ENCODE measurements around the gene NDUFA12. TPM values are rescaled to one million over a fixed set of nuclear protein-coding genes. Genes with fewer than 3 reads are reported as not detected.

The NDUFA12 gene
- total RNA-seq, 3 donors from 2014 or later (not counting 1 experiment from before 2014, with no cell fraction given), result 67.7 to 91.5 (median 69.6) TPM

DNA sequence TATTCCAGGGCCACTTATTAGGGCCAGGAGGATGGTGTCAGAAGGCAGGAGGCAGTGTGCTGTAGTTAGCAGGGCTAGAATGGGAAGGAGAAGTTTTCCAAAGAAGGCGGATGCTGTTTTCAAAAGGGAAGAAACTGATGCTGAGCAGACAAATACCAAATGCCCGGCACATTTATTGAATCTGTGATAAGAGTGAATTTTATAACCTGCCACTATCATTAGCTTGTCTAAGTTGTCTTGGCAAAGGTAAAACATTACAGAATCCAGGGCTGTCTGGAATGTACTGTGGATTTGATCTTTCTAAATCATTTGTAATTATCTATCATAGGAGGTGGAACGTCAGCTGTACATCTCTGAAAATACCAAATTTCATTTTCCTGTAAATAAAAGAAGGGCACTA lies 40.8 kb downstream of the NDUFA12 start:
- ATAC-seq (no peak), DNase-seq (no peak)
- no peaks in the 10 kb centered on the region for H3K36me3 ChIP-seq (ENCODE audit: control insufficient read depth, insufficient read depth, low read length)
- intact Hi-C loops (cut with micrococcal nuclease), result no loop called here
- no peak overlapping the region for H3K27ac ChIP-seq (ENCODE audit: low read length)
- no peaks in the 10 kb centered on the region for H3K9me3 ChIP-seq (ENCODE audit: control insufficient read depth, insufficient read depth, low read length)
- H3K27ac Mint-ChIP-seq, result no peak overlapping the region
- TF ChIP-seq, protein P1, sequence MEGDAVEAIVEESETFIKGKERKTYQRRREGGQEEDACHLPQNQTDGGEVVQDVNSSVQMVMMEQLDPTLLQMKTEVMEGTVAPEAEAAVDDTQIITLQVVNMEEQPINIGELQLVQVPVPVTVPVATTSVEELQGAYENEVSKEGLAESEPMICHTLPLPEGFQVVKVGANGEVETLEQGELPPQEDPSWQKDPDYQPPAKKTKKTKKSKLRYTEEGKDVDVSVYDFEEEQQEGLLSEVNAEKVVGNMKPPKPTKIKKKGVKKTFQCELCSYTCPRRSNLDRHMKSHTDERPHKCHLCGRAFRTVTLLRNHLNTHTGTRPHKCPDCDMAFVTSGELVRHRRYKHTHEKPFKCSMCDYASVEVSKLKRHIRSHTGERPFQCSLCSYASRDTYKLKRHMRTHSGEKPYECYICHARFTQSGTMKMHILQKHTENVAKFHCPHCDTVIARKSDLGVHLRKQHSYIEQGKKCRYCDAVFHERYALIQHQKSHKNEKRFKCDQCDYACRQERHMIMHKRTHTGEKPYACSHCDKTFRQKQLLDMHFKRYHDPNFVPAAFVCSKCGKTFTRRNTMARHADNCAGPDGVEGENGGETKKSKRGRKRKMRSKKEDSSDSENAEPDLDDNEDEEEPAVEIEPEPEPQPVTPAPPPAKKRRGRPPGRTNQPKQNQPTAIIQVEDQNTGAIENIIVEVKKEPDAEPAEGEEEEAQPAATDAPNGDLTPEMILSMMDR (IDR thresholded peaks at IDR 0.05), result no peak
- no peaks in the 10 kb centered on the region for H3K27me3 ChIP-seq (ENCODE audit: control insufficient read depth, insufficient read depth, low read length)
- no peak overlapping the region for H3K4me3 Mint-ChIP-seq
- no peaks in the 10 kb centered on the region for H3K9me3 Mint-ChIP-seq
- no peaks in the 10 kb centered on the region for H3K4me1 ChIP-seq (ENCODE audit: control insufficient read depth, insufficient read depth, low read length)
- peaks cover 0 to 6% of the 10 kb centered on the region in 2 donors for H3K4me1 Mint-ChIP-seq
- 100% methylated on average over 2 of the region's 3 CpGs for WGBS (ENCODE audit: insufficient coverage)
- no peaks in the 10 kb centered on the region for H3K36me3 Mint-ChIP-seq
- H3K27me3 Mint-ChIP-seq (ENCODE audit: low read depth in 2 of 2), result peaks cover 4 to 7% of the 10 kb centered on the region in 2 donors
- no peak overlapping the region for H3K4me3 ChIP-seq (ENCODE audit: low read length)

DNA sequence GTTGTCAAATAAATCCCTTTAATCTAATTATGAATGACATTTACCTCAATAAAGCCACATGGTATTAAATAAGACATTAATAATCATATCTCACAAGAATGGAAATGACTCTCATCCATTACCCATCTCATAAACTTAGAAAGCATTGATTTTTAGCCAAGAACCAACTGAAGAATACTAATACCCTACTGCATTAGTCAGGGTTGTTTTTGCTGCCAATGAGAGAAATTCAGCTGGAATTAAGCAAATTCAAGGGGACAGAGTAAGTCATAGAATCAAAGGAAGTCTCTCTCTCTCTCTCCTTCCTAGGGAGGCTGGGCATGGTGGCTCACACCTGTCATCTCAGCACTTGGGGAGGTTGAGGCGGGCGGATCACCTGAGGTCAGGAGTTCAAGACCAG lies 41.6 kb downstream of the NDUFA12 start:
- ATAC-seq (no peak), DNase-seq (no peak)
- TF ChIP-seq, protein P1 (IDR thresholded peaks at IDR 0.05), result no peak
- Histone ChIP-seq H3K27ac (ENCODE audit: low read length) (no peak overlapping the region), H3K4me1 (ENCODE audit: control insufficient read depth, insufficient read depth, low read length) (no peaks in the 10 kb centered on the region), H3K9me3 (ENCODE audit: control insufficient read depth, insufficient read depth, low read length) (no peaks in the 10 kb centered on the region), H3K36me3 (ENCODE audit: control insufficient read depth, insufficient read depth, low read length) (no peaks in the 10 kb centered on the region), H3K4me3 (ENCODE audit: low read length) (no peak overlapping the region), H3K27me3 (ENCODE audit: control insufficient read depth, insufficient read depth, low read length) (no peaks in the 10 kb centered on the region)
- Mint-ChIP-seq H3K4me3 (no peak overlapping the region), H3K4me1 (peaks cover 1 to 9% of the 10 kb centered on the region in 2 donors), H3K36me3 (no peaks in the 10 kb centered on the region), H3K27me3 (ENCODE audit: low read depth in 2 of 2) (peaks cover 4 to 7% of the 10 kb centered on the region in 2 donors), H3K27ac (no peak overlapping the region), H3K9me3 (no peaks in the 10 kb centered on the region)
- WGBS (ENCODE audit: insufficient coverage), result 96% methylated on average over 2 of the region's 2 CpGs
- intact Hi-C loops (cut with micrococcal nuclease), result no loop called here

DNA sequence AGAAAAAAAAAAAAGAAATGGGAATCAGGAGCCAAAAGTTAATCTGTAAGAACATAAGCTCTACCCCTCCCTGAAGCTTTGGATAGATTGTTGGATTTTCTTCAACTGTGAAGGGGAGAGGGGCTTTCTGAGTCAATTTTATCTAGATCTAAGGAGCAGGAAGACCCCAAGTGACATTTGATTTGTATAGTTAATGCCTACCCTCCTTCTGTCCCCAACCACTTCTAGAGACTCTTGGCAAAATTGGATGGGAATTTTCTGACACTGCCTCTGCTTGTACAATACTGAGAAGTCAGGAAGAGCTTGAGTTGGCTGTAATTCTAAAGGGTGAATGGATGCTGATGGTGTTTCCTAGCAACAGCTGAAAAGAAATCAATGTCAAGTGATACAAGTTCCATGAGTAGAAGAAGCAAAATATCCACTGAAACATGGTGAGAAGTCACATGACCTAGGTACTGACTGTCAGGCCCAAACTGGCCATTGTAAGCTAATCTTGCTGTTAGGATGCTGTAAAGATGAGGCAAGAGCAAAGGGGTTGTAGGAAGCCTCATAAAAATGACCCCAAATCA lies 42.2 kb downstream of the NDUFA12 start:
- no peaks in the 10 kb centered on the region for H3K27me3 ChIP-seq (ENCODE audit: control insufficient read depth, insufficient read depth, low read length)
- intact Hi-C loops (cut with micrococcal nuclease), result no loop called here
- Mint-ChIP-seq H3K4me3 (no peak overlapping the region), H3K27me3 (ENCODE audit: low read depth in 2 of 2) (peaks cover 4 to 7% of the 10 kb centered on the region in 2 donors), H3K4me1 (peaks cover 7 to 14% of the 10 kb centered on the region in 2 donors), H3K36me3 (no peaks in the 10 kb centered on the region), H3K27ac (no peak overlapping the region), H3K9me3 (no peaks in the 10 kb centered on the region)
- H3K36me3 ChIP-seq (ENCODE audit: control insufficient read depth, insufficient read depth, low read length), result no peaks in the 10 kb centered on the region
- H3K9me3 ChIP-seq (ENCODE audit: control insufficient read depth, insufficient read depth, low read length), result no peaks in the 10 kb centered on the region
- no peak overlapping the region for H3K27ac ChIP-seq (ENCODE audit: low read length)
- no peak overlapping the region for H3K4me3 ChIP-seq (ENCODE audit: low read length)
- ATAC-seq (no peak), DNase-seq (no peak)
- no peaks in the 10 kb centered on the region for H3K4me1 ChIP-seq (ENCODE audit: control insufficient read depth, insufficient read depth, low read length)
- TF ChIP-seq, protein P1 (IDR thresholded peaks at IDR 0.05), result no peak

DNA sequence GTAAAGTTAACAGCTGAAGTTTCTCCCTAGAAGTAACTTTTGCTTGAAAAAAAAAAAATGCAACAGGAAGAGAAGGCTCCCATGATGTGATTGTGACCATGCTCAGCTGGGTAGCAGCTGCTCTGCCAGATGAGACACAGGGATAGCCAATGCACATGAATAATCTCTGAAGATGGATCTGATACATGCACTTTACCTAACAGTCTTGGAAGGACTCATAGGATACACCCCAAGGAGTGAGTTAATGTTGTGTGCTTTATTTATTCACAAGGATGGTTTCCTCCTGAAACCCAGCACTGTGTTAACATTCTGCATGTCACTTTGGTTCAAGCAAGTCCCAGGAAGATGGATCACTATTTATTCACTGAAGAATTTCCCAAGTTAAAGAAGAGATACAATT lies 46.5 kb downstream of the NDUFA12 start:
- Mint-ChIP-seq H3K36me3 (no peaks in the 10 kb centered on the region), H3K4me1 (peaks cover 17 to 22% of the 10 kb centered on the region in 2 donors), H3K9me3 (no peaks in the 10 kb centered on the region), H3K27me3 (ENCODE audit: low read depth in 2 of 2) (peaks cover 4 to 13% of the 10 kb centered on the region in 2 donors), H3K4me3 (no peak overlapping the region), H3K27ac (no peak overlapping the region)
- ATAC-seq, result no peak
- TF ChIP-seq, protein P1 (IDR thresholded peaks at IDR 0.05), result no peak
- intact Hi-C loops (cut with micrococcal nuclease), result no loop called here
- DNase-seq, result no peak
- Histone ChIP-seq H3K27ac (ENCODE audit: low read length) (no peak overlapping the region), H3K27me3 (ENCODE audit: control insufficient read depth, insufficient read depth, low read length) (no peaks in the 10 kb centered on the region), H3K4me3 (ENCODE audit: low read length) (no peak overlapping the region), H3K36me3 (ENCODE audit: control insufficient read depth, insufficient read depth, low read length) (no peaks in the 10 kb centered on the region), H3K9me3 (ENCODE audit: control insufficient read depth, insufficient read depth, low read length) (no peaks in the 10 kb centered on the region), H3K4me1 (ENCODE audit: control insufficient read depth, insufficient read depth, low read length) (no peaks in the 10 kb centered on the region)

All from natural killer cell (primary cell).